ENCODE results near the gene MUSTN1. TPM values are rescaled to one million over a fixed set of nuclear protein-coding genes. Genes with fewer than 3 reads are reported as not detected.
A peak's percentile ranks its signal among the peaks of the same experiment; 100 is the strongest.

Gene MUSTN1
- total RNA-seq, 1 donor from 2014 or later, result 2.0 TPM

GRCh38 chr3:52845157-52845556, 10.3 kb upstream of the MUSTN1 start:
- no peak for TF ChIP-seq CTCF (IDR thresholded peaks at IDR 0.05)
- Mint-ChIP-seq H3K27me3 (ENCODE audit: unreplicated experiment) (no peaks in the 10 kb centered on the region), H3K27ac (ENCODE audit: unreplicated experiment) (peak overlapping the region; percentile 76), H3K4me1 (ENCODE audit: unreplicated experiment) (peaks cover 24% of the 10 kb centered on the region), H3K4me3 (ENCODE audit: unreplicated experiment) (no peak overlapping the region), H3K36me3 (ENCODE audit: unreplicated experiment) (peaks cover 15% of the 10 kb centered on the region), H3K9me3 (ENCODE audit: unreplicated experiment) (no peaks in the 10 kb centered on the region)
- DNase-seq (ENCODE audit: extremely low spot score, unreplicated experiment), result no peak

- Mint-ChIP-seq H3K4me3 (ENCODE audit: unreplicated experiment) (no peak overlapping the region), H3K27ac (ENCODE audit: unreplicated experiment) (peak overlapping the region; percentile 77), H3K36me3 (ENCODE audit: unreplicated experiment) (peaks cover 16% of the 10 kb centered on the region), H3K9me3 (ENCODE audit: unreplicated experiment) (no peaks in the 10 kb centered on the region), H3K27me3 (ENCODE audit: unreplicated experiment) (no peaks in the 10 kb centered on the region), H3K4me1 (ENCODE audit: unreplicated experiment) (peaks cover 24% of the 10 kb centered on the region)
- TF ChIP-seq CTCF (IDR thresholded peaks at IDR 0.05), result no peak
- DNase-seq (ENCODE audit: extremely low spot score, unreplicated experiment), result no peak
Measured at GRCh38 chr3:52844290-52844975, 9.6 kb upstream of the MUSTN1 start.

GRCh38 chr3:52843881-52844280, 9.1 kb upstream of the MUSTN1 start:
- H3K27ac Mint-ChIP-seq (ENCODE audit: unreplicated experiment), result no peak overlapping the region
- H3K36me3 Mint-ChIP-seq (ENCODE audit: unreplicated experiment), result peaks cover 16% of the 10 kb centered on the region
- H3K4me3 Mint-ChIP-seq (ENCODE audit: unreplicated experiment), result no peak overlapping the region
- H3K4me1 Mint-ChIP-seq (ENCODE audit: unreplicated experiment), result peaks cover 24% of the 10 kb centered on the region
- TF ChIP-seq CTCF (IDR thresholded peaks at IDR 0.05), result no peak
- H3K9me3 Mint-ChIP-seq (ENCODE audit: unreplicated experiment), result no peaks in the 10 kb centered on the region
- DNase-seq (ENCODE audit: extremely low spot score, unreplicated experiment), result no peak
- no peaks in the 10 kb centered on the region for H3K27me3 Mint-ChIP-seq (ENCODE audit: unreplicated experiment)

- no peak for DNase-seq (ENCODE audit: extremely low spot score, unreplicated experiment)
- peaks cover 24% of the 10 kb centered on the region for H3K4me1 Mint-ChIP-seq (ENCODE audit: unreplicated experiment)
- H3K9me3 Mint-ChIP-seq (ENCODE audit: unreplicated experiment), result no peaks in the 10 kb centered on the region
- no peak overlapping the region for H3K4me3 Mint-ChIP-seq (ENCODE audit: unreplicated experiment)
- no peaks in the 10 kb centered on the region for H3K27me3 Mint-ChIP-seq (ENCODE audit: unreplicated experiment)
- no peak overlapping the region for H3K27ac Mint-ChIP-seq (ENCODE audit: unreplicated experiment)
- no peak for TF ChIP-seq CTCF (IDR thresholded peaks at IDR 0.05)
- H3K36me3 Mint-ChIP-seq (ENCODE audit: unreplicated experiment), result peaks cover 16% of the 10 kb centered on the region
Measured at GRCh38 chr3:52843108-52843865, 8.5 kb upstream of the MUSTN1 start.

- DNase-seq (ENCODE audit: extremely low spot score, unreplicated experiment), result no peak
- no peak for TF ChIP-seq CTCF (IDR thresholded peaks at IDR 0.05)
- peaks cover 24% of the 10 kb centered on the region for H3K4me1 Mint-ChIP-seq (ENCODE audit: unreplicated experiment)
- H3K4me3 Mint-ChIP-seq (ENCODE audit: unreplicated experiment), result no peak overlapping the region
- no peaks in the 10 kb centered on the region for H3K27me3 Mint-ChIP-seq (ENCODE audit: unreplicated experiment)
- H3K36me3 Mint-ChIP-seq (ENCODE audit: unreplicated experiment), result peaks cover 13% of the 10 kb centered on the region
- no peak overlapping the region for H3K27ac Mint-ChIP-seq (ENCODE audit: unreplicated experiment)
- no peaks in the 10 kb centered on the region for H3K9me3 Mint-ChIP-seq (ENCODE audit: unreplicated experiment)
Measured at GRCh38 chr3:52842424-52842823, 7.6 kb upstream of the MUSTN1 start.

Measured in osteocyte (in vitro differentiated cells).